HepG2 (cell line): ENCODE measurements around the gene MIX23. TPM values are rescaled to one million over a fixed set of nuclear protein-coding genes. Genes with fewer than 3 reads are reported as not detected.

Experiments
- DNMT1 ChIP-seq: sonication (generic); formaldehyde crosslinking; IDR thresholded peaks from 2 replicates; pipeline ENCODE4 v1.5.1; 2020; ENCODE audit warnings: mild to moderate bottlenecking, missing genetic modification reagents
- HDAC1 ChIP-seq: sonication (generic); formaldehyde crosslinking; IDR thresholded peaks from 2 replicates; pipeline ENCODE4 v1.5.1; 2020; ENCODE audit warnings: mild to moderate bottlenecking, missing genetic modification reagents
- HMGA1 ChIP-seq: sonication (generic); formaldehyde crosslinking; conservative IDR thresholded peaks from 2 replicates; pipeline ENCODE4 v1.4.0; 2020; ENCODE audit warnings: missing genetic modification reagents
- HOXA3 ChIP-seq: sonication (generic); formaldehyde crosslinking; IDR thresholded peaks from 2 replicates; pipeline ENCODE4 v1.5.0; 2020; ENCODE audit warnings: missing genetic modification reagents
- HOXA5 ChIP-seq: sonication (generic); formaldehyde crosslinking; IDR thresholded peaks from 2 replicates; pipeline ENCODE4 v1.4.0; 2020; ENCODE audit warnings: missing genetic modification reagents
- NFYC ChIP-seq: IDR thresholded peaks from 2 replicates; pipeline ENCODE4 v1.6.1; 2016; ENCODE audit warnings: missing genetic modification reagents, missing compliant biosample characterization
- POLR2G ChIP-seq: fragments of 200-400 bp; formaldehyde crosslinking; IDR thresholded peaks from 2 replicates; pipeline ENCODE4 v1.6.1; 2018; ENCODE audit warnings: mild to moderate bottlenecking, low read depth, low read length, moderate library complexity
- REPIN1 ChIP-seq: sonication (generic); formaldehyde crosslinking; IDR thresholded peaks from 2 replicates; pipeline ENCODE4 v1.8.0; 2022; ENCODE audit warnings: missing genetic modification reagents, low read depth, mild to moderate bottlenecking, borderline replicate concordance
- SP4 ChIP-seq: sonication (generic); formaldehyde crosslinking; IDR thresholded peaks from 2 replicates; pipeline ENCODE4 v1.8.1; 2023; ENCODE audit warnings: mild to moderate bottlenecking, missing genetic modification reagents
- ZNF326 ChIP-seq: sonication (generic); formaldehyde crosslinking; IDR thresholded peaks from 2 replicates; pipeline ENCODE4 v1.4.0; 2020; ENCODE audit warnings: missing genetic modification reagents, borderline replicate concordance
- ZNF468 ChIP-seq: sonication (generic); formaldehyde crosslinking; IDR thresholded peaks from 2 replicates; pipeline ENCODE4 v1.8.0; 2022; ENCODE audit warnings: mild to moderate bottlenecking, moderate library complexity, missing genetic modification reagents
- ZNF501 ChIP-seq: sonication (generic); formaldehyde crosslinking; IDR thresholded peaks from 2 replicates; pipeline ENCODE4 v1.5.1; 2020; ENCODE audit warnings: mild to moderate bottlenecking, moderate library complexity, missing genetic modification reagents
- ZNF773 ChIP-seq: sonication (generic); formaldehyde crosslinking; IDR thresholded peaks from 2 replicates; pipeline ENCODE4 v1.4.0; 2020; ENCODE audit warnings: missing genetic modification reagents, borderline replicate concordance
- ZSCAN9 ChIP-seq: IDR thresholded peaks from 2 replicates; pipeline ENCODE4 v1.6.1; 2016; ENCODE audit warnings: borderline replicate concordance
- ZZZ3 ChIP-seq: sonication (generic); formaldehyde crosslinking; IDR thresholded peaks from 2 replicates; pipeline ENCODE4 v1.4.0; 2020; ENCODE audit warnings: missing genetic modification reagents, mild to moderate bottlenecking, borderline replicate concordance
- polyA plus RNA-seq, 8 experiments: library from polyadenylated mRNA; depleted of rRNA in 3 of 8; stranded (reverse) in 7 of 8; unstranded in 1 of 8; fragments of >200 nt; fragmentation: Illumina TruSeq in 4 of 8; extraction: Trizol in 4 of 8; gene quantifications; 2 replicates each; pipeline versions ENCODE4 v1.2.1 to v1.2.3, GENCODE V29; 2011 to 2016; ENCODE audit warnings: low read depth in 4 of 8, missing spikeins in 1 of 8, mixed read lengths in 1 of 8; ENCODE audit not compliant: insufficient read depth in 1 of 8
- total RNA-seq, 5 experiments: library from RNA; depleted of rRNA; stranded (reverse); fragments of >200 nt; fragmentation: Illumina TruSeq; extraction: Trizol; gene quantifications; 2 replicates each; pipeline ENCODE4 v1.2.3, GENCODE V29; 2016; ENCODE audit warnings: low read depth in 1 of 5
- TF ChIP-seq, protein P1 (sequence below): IDR thresholded peaks from 2 replicates; pipeline ENCODE4 v1.6.1; 2016; ENCODE audit warnings: low read depth
- TF ChIP-seq, protein P2 (sequence below): sonication (generic); formaldehyde crosslinking; IDR thresholded peaks from 2 replicates; pipeline ENCODE4 v1.9.0; 2021; ENCODE audit warnings: missing genetic modification reagents, borderline replicate concordance
- TF ChIP-seq, protein P3 (sequence below): sonication (generic); formaldehyde crosslinking; IDR thresholded peaks from 2 replicates; pipeline ENCODE4 v1.5.0; 2020; ENCODE audit warnings: mild to moderate bottlenecking, missing genetic modification reagents, borderline replicate concordance
- TF ChIP-seq, protein P4 (sequence below): sonication (generic); formaldehyde crosslinking; IDR thresholded peaks from 2 replicates; pipeline ENCODE4 v1.4.0; 2020; ENCODE audit warnings: missing genetic modification reagents, mild to moderate bottlenecking, borderline replicate concordance

Gene MIX23
- total and polyA plus RNA-seq, 2 of the 13 experiments (the other 11 are each of a cell fraction or from before 2014, with no cell fraction given): 20.0 to 152 TPM

DNA sequence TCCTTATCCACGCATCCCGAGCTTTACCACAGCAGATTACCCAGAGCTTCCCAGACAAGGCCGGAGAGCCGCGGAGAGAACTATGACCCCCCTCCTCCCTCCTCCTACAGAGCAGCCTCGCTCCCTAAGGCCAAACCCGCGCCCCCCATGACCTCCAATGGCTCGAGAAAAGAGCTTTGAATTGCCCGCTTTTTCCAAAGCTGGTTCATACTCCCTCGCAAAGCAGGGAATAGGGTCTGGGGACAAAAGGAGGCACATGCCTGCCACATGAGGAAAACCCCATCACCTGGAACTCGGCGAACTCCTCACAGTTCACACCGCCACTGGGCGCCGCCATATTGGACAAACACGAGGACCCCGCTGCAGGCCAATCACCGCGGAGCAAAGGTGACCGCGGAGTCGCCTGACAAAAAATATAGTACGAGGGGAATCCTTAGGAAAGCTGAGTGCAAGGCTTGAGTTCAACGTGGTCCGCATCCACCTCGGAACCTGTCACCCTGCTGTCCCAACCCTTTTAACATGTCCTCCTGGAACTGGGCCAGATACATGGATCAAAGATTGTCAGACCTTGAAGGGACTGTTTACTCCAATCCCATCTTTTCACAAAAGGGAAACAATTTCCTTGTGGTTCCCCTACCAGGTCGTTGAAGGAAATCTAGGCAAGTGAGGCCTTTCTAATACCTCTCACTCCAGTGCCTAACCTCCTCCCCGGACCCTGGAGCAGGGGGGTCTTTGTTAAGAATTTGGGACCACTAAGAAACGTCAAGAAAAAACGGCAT lies at the start of gene MIX23 (continued):
- TF ChIP-seq ZZZ3 (CRISPR knock-in tag): peak; percentile 73; the same call in 1 of the 2 replicates
- TF ChIP-seq HOXA3 (CRISPR knock-in tag): peak; percentile 75; the same call in 1 of the 2 replicates
- TF ChIP-seq, protein P1, sequence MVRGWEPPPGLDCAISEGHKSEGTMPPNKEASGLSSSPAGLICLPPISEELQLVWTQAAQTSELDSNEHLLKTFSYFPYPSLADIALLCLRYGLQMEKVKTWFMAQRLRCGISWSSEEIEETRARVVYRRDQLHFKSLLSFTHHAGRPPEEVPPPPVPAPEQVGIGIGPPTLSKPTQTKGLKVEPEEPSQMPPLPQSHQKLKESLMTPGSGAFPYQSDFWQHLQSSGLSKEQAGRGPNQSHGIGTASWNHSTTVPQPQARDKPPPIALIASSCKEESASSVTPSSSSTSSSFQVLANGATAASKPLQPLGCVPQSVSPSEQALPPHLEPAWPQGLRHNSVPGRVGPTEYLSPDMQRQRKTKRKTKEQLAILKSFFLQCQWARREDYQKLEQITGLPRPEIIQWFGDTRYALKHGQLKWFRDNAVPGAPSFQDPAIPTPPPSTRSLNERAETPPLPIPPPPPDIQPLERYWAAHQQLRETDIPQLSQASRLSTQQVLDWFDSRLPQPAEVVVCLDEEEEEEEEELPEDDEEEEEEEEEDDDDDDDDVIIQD (CRISPR knock-in tag): no peak; the same call in 1 of the 2 replicates
- TF ChIP-seq HOXA5 (CRISPR knock-in tag): no peak
- TF ChIP-seq HDAC1 (CRISPR knock-in tag): 0 out of 2 replicates have a peak, but pooled peaks have one; percentile 81
- TF ChIP-seq NFYC (CRISPR knock-in tag): peak; percentile 84
- peak; percentile 61; the same call in 1 of the 2 replicates for TF ChIP-seq ZNF773
- peak; percentile 67; the same call in 1 of the 2 replicates for TF ChIP-seq ZSCAN9
- TF ChIP-seq HMGA1: no peak
- TF ChIP-seq POLR2G: peak; percentile 92
- TF ChIP-seq, protein P2, sequence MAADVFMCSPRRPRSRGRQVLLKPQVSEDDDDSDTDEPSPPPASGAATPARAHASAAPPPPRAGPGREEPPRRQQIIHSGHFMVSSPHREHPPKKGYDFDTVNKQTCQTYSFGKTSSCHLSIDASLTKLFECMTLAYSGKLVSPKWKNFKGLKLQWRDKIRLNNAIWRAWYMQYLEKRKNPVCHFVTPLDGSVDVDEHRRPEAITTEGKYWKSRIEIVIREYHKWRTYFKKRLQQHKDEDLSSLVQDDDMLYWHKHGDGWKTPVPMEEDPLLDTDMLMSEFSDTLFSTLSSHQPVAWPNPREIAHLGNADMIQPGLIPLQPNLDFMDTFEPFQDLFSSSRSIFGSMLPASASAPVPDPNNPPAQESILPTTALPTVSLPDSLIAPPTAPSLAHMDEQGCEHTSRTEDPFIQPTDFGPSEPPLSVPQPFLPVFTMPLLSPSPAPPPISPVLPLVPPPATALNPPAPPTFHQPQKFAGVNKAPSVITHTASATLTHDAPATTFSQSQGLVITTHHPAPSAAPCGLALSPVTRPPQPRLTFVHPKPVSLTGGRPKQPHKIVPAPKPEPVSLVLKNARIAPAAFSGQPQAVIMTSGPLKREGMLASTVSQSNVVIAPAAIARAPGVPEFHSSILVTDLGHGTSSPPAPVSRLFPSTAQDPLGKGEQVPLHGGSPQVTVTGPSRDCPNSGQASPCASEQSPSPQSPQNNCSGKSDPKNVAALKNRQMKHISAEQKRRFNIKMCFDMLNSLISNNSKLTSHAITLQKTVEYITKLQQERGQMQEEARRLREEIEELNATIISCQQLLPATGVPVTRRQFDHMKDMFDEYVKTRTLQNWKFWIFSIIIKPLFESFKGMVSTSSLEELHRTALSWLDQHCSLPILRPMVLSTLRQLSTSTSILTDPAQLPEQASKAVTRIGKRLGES: no peak
- TF ChIP-seq, protein P3, sequence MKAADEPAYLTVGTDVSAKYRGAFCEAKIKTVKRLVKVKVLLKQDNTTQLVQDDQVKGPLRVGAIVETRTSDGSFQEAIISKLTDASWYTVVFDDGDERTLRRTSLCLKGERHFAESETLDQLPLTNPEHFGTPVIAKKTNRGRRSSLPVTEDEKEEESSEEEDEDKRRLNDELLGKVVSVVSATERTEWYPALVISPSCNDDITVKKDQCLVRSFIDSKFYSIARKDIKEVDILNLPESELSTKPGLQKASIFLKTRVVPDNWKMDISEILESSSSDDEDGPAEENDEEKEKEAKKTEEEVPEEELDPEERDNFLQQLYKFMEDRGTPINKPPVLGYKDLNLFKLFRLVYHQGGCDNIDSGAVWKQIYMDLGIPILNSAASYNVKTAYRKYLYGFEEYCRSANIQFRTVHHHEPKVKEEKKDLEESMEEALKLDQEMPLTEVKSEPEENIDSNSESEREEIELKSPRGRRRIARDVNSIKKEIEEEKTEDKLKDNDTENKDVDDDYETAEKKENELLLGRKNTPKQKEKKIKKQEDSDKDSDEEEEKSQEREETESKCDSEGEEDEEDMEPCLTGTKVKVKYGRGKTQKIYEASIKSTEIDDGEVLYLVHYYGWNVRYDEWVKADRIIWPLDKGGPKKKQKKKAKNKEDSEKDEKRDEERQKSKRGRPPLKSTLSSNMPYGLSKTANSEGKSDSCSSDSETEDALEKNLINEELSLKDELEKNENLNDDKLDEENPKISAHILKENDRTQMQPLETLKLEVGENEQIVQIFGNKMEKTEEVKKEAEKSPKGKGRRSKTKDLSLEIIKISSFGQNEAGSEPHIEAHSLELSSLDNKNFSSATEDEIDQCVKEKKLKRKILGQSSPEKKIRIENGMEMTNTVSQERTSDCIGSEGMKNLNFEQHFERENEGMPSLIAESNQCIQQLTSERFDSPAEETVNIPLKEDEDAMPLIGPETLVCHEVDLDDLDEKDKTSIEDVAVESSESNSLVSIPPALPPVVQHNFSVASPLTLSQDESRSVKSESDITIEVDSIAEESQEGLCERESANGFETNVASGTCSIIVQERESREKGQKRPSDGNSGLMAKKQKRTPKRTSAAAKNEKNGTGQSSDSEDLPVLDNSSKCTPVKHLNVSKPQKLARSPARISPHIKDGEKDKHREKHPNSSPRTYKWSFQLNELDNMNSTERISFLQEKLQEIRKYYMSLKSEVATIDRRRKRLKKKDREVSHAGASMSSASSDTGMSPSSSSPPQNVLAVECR (CRISPR knock-in tag): peak; percentile 76; the same call in 1 of the 2 replicates
- TF ChIP-seq REPIN1: peak; percentile 96
- TF ChIP-seq ZNF501 (CRISPR knock-in tag): peak; percentile 94
- TF ChIP-seq, protein P4, sequence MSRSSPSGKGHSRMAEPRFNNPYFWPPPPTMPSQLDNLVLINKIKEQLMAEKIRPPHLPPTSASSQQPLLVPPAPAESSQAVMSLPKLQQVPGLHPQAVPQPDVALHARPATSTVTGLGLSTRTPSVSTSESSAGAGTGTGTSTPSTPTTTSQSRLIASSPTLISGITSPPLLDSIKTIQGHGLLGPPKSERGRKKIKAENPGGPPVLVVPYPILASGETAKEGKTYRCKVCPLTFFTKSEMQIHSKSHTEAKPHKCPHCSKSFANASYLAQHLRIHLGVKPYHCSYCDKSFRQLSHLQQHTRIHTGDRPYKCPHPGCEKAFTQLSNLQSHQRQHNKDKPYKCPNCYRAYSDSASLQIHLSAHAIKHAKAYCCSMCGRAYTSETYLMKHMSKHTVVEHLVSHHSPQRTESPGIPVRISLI (CRISPR knock-in tag): peak; percentile 55; the same call in 1 of the 2 replicates
- no peak for TF ChIP-seq ZNF468 (CRISPR knock-in tag)
- no peak for TF ChIP-seq ZNF326
- TF ChIP-seq DNMT1: no peak
- 0 out of 2 replicates have a peak, but pooled peaks have one; percentile 35 for TF ChIP-seq SP4
